Measurements from ENCODE around the gene ZNF518A. TPM values are rescaled to one million over a fixed set of nuclear protein-coding genes. Genes with fewer than 3 reads are reported as not detected.

The ZNF518A gene
- total and polyA plus RNA-seq, 2 of the 13 experiments (the other 11 are each of a cell fraction or from before 2014, with no cell fraction given): 21.7 to 37.1 TPM

DNA sequence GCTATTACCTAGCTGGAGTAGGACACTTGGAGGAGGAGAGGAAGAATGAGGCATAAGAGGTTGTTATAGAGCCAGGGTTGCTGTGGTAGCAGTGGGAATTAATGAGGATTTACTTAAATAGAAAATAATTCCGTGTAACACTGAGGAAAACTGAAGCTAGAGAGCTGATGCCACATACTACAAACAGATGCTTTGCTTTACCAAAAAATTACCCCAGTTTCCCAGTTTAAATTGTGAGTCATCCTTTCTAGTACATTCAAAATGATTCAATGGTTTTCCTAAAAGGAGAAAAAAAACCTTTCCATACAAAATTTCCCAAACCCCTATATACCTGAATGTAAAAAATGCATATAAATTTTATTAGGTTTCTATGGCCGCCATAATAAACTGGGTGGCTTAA is 58.3 kb downstream of the ZNF518A start:
- ChIA-PET CTCF (ENCODE audit: low intra/inter-chr PET ratio, low total read pairs) (no interaction called here), POLR2A (no interaction called here)
- Histone ChIP-seq H3K9ac (ENCODE audit: insufficient read depth, low read depth, low read length) (no peak overlapping the region), H4K20me1 (ENCODE audit: insufficient read depth, low read length) (no peaks in the 10 kb centered on the region), H3K27ac (ENCODE audit: extremely low read length, insufficient read depth, low read length) (no peak overlapping the region), H3K36me3 (replicated peaks in 1 of 2; ENCODE audit: control insufficient read depth in 1 of 2, insufficient read depth in 2 of 2, low read length in 2 of 2) (no peaks in the 10 kb centered on the region), H2AFZ (ENCODE audit: low read length) (no peak overlapping the region), H3K4me1 (ENCODE audit: insufficient read depth, low read length) (no peaks in the 10 kb centered on the region), H3K27me3 (ENCODE audit: control insufficient read depth in 1 of 2, insufficient read depth in 2 of 2, low read length in 2 of 2) (no peaks in the 10 kb centered on the region), H3K4me2 (ENCODE audit: low read depth, low read length) (no peak overlapping the region), H3K4me3 (replicated peaks in 1 of 3; ENCODE audit: insufficient read depth in 1 of 3, low read depth in 2 of 3, low read length in 3 of 3) (no peak overlapping the region), H3K9me3 (ENCODE audit: low read length) (no peaks in the 10 kb centered on the region), H3K79me2 (ENCODE audit: insufficient read depth, low read length) (no peaks in the 10 kb centered on the region)
- no TSS peak for BruUV-seq (replicated peaks)
- FAIRE-seq (no peak), ATAC-seq (no peak), DNase-seq (ENCODE audit: low spot score) (no peak)
- TF ChIP-seq POLR2AphosphoS2 (IDR thresholded peaks at IDR 0.05; ENCODE audit: low read depth, low read length) (no peak), POLR2A (IDR thresholded peaks at IDR 0.05; ENCODE audit: insufficient read depth in 1 of 2, low read depth in 2 of 2, low read length in 2 of 2) (no peak), ZNF567 (CRISPR knock-in tag; IDR thresholded peaks at IDR 0.05; ENCODE audit: borderline replicate concordance) (no peak), RARG (CRISPR knock-in tag; IDR thresholded peaks at IDR 0.05; ENCODE audit: low read depth) (no peak), RBM22 (optimal IDR thresholded peaks at IDR 0.05; ENCODE audit: low read length) (no peak), ZNF207 (IDR thresholded peaks at IDR 0.05; ENCODE audit: borderline replicate concordance) (no peak), ZNF460 (CRISPR knock-in tag; IDR thresholded peaks at IDR 0.05; ENCODE audit: borderline replicate concordance) (no peak), ZNF614 (CRISPR knock-in tag; IDR thresholded peaks at IDR 0.05; ENCODE audit: borderline replicate concordance) (no peak), ZNF451 (CRISPR knock-in tag; IDR thresholded peaks at IDR 0.05) (no peak)
- TF ChIP-seq, protein P1, sequence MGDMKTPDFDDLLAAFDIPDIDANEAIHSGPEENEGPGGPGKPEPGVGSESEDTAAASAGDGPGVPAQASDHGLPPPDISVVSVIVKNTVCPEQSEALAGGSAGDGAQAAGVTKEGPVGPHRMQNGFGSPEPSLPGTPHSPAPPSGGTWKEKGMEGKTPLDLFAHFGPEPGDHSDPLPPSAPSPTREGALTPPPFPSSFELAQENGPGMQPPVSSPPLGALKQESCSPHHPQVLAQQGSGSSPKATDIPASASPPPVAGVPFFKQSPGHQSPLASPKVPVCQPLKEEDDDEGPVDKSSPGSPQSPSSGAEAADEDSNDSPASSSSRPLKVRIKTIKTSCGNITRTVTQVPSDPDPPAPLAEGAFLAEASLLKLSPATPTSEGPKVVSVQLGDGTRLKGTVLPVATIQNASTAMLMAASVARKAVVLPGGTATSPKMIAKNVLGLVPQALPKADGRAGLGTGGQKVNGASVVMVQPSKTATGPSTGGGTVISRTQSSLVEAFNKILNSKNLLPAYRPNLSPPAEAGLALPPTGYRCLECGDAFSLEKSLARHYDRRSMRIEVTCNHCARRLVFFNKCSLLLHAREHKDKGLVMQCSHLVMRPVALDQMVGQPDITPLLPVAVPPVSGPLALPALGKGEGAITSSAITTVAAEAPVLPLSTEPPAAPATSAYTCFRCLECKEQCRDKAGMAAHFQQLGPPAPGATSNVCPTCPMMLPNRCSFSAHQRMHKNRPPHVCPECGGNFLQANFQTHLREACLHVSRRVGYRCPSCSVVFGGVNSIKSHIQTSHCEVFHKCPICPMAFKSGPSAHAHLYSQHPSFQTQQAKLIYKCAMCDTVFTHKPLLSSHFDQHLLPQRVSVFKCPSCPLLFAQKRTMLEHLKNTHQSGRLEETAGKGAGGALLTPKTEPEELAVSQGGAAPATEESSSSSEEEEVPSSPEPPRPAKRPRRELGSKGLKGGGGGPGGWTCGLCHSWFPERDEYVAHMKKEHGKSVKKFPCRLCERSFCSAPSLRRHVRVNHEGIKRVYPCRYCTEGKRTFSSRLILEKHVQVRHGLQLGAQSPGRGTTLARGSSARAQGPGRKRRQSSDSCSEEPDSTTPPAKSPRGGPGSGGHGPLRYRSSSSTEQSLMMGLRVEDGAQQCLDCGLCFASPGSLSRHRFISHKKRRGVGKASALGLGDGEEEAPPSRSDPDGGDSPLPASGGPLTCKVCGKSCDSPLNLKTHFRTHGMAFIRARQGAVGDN (CRISPR knock-in tag; IDR thresholded peaks at IDR 0.05): no peak
- intact Hi-C loops (cut with micrococcal nuclease; ENCODE audit: unreplicated experiment) (no loop called here), in situ Hi-C loops (cut with HindIII; ENCODE audit: extremely low pct_ligation_motif_present, low pct_unique_long_range_greater_than_20kb) (no loop called here)
- 27% methylated on average over 2 of the region's 2 CpGs for WGBS (ENCODE audit: low lambda C conversion rate)
